ENCODE measurements around the gene CSK. TPM values are rescaled to one million over a fixed set of nuclear protein-coding genes. Genes with fewer than 3 reads are reported as not detected.

The CSK gene
- total and polyA plus RNA-seq, 2 of the 8 experiments (the other 6 are each of a cell fraction or from before 2014, with no cell fraction given), result 13.7 to 50.2 TPM

- no peak for TF ChIP-seq TBP (IDR thresholded peaks at IDR 0.05; ENCODE audit: low read depth, low read length)
- TF ChIP-seq ASH2L (IDR thresholded peaks at IDR 0.05; ENCODE audit: low read length), result no peak
These were observed 6.0 kb upstream of the CSK start (continued) for GRCh38 chr15:74775894-74776293.
